HUES64 (cell line): ENCODE measurements around the gene ARFGAP3.
"Not testable (repeated sequence)": the region's sequence is repeated elsewhere in the genome, so short reads cannot be mapped to it uniquely, and the experiment has no call there.

Experiments used
- H3K27ac ChIP-seq: 2 replicates; pipeline ENCODE4 v1.7.0; 2013; ENCODE audit warnings: low read depth, low read length, inconsistent platforms
- H3K27me3 ChIP-seq: 2 replicates; pipeline ENCODE4 v1.6.1; 2013; ENCODE audit warnings: mild to moderate bottlenecking, low read length; ENCODE audit not compliant: insufficient read depth
- H3K36me3 ChIP-seq: 2 replicates; pipeline ENCODE4 v1.6.1; 2013; ENCODE audit warnings: mild to moderate bottlenecking, low read length; ENCODE audit not compliant: insufficient read depth
- H3K4me1 ChIP-seq: 2 replicates; pipeline ENCODE4 v1.6.1; 2013; ENCODE audit warnings: mild to moderate bottlenecking, low read length, moderate library complexity; ENCODE audit not compliant: insufficient read depth
- H3K4me3 ChIP-seq: 2 replicates; pipeline ENCODE4 v1.5.1; 2013; ENCODE audit warnings: mild to moderate bottlenecking, low read length, moderate library complexity
- H3K9ac ChIP-seq: 2 replicates; pipeline ENCODE4 v1.6.1; 2013; ENCODE audit warnings: mild to moderate bottlenecking, low read depth, low read length
- H3K9me3 ChIP-seq: 2 replicates; pipeline ENCODE4 v1.6.1; 2013; ENCODE audit warnings: low read depth, low read length; ENCODE audit not compliant: insufficient read depth
- WGBS: fragments of 150-250, 120-280 bp; methylation state at CpG from one replicate; pipeline ENCODE4 v1.1.7; 2013; ENCODE audit warnings: missing lambda C conversion rate; 5-methylcytosine and 5-hydroxymethylcytosine counted together

Gene ARFGAP3

DNA sequence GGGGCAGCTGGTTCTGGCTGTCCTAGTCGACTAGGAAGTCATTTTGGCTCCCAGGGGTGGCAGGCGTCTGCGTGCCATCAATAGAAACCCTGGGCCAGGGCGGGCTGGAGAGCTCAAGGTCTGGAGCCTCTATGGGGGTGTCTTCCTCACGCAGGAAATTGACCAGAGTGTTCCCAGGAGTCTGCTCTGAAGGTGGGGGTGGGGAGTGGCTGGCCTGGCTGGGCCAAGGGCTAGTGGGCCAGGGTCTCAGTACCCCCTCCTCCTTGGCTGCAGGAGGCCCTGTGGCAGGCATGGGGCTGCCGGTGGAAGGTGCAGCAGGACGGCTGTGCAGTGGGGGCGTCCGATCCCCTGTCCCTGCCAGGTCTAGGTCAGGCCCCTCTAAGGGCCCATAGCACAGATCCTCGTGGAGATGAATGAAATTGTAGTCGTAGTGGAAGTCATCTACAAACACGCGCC, 64.6 kb downstream of the ARFGAP3 start:
- WGBS: 93% methylated on average over 13 of the region's 13 CpGs
- H3K4me3 ChIP-seq: no peak overlapping the region
- no peaks in the 10 kb centered on the region for H3K4me1 ChIP-seq
- H3K27ac ChIP-seq: no peak overlapping the region
- H3K36me3 ChIP-seq: no peaks in the 10 kb centered on the region
- H3K27me3 ChIP-seq: no peaks in the 10 kb centered on the region
- H3K9me3 ChIP-seq: no peaks in the 10 kb centered on the region
- no peak overlapping the region for H3K9ac ChIP-seq

DNA sequence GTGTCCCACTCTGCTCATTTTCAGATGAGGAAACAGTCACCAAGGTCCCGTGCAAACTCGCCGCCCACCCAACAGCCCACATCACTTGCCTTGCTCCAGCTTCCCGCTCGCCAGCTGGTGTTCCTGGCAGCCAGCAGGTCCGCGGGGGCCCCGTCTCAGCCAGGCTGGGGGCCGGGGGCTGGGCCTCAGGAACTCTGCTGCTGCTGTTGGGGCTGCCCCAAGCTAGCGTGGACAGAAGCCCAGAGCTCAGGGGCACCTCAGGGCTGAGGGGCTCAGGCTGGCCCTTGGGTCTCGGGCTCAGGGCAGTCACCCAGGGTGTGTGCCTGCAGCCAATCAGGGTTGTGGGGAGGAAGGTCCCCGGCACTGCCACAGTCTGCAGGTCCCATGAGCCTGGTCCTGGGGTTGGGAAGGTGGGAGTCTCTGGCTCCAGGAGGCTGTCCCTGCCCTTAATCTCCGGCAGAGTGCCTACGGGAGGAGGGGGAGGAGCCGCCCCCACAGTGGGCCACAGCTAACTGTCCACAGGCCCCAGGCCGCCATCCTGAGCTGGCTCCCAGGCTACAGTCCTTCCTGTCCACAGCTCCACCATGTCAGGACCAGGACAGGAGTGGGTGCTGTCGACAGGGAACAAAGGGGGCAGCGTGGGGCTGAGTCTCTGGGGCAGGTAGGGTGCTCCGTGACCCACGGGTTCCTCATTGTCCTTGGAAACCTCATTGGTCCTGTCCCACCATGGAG, 65.2 kb downstream of the ARFGAP3 start:
- Histone ChIP-seq H3K4me1 (no peaks in the 10 kb centered on the region), H3K36me3 (no peaks in the 10 kb centered on the region), H3K9me3 (no peaks in the 10 kb centered on the region), H3K27me3 (no peaks in the 10 kb centered on the region), H3K27ac (no peak overlapping the region), H3K4me3 (no peak overlapping the region), H3K9ac (no peak overlapping the region)
- WGBS: 90% methylated on average over 20 of the region's 20 CpGs

DNA sequence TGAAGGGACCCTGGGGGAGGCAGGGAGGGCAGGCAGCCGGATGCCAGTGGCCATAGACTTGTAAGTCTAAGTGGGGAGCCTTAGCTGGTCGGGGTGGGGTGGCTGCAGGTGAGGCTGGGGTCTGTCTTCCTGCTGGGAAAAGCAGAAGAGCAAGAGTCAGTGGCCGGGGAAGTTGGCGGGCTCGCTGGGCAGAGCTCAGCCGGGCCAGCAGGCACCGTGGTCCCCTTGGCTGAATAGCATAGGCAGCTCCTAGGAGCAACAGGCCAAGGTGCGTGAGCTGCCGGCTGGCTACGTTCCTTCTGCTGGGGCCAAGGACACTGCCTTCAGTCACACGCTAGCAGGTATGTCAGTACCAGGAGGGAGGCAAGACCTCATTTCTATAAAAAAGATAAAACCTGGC, 68.6 kb downstream of the ARFGAP3 start:
- no peak overlapping the region for H3K27ac ChIP-seq
- no peaks in the 10 kb centered on the region for H3K36me3 ChIP-seq
- no peak overlapping the region for H3K9ac ChIP-seq
- H3K9me3 ChIP-seq: no peaks in the 10 kb centered on the region
- H3K4me1 ChIP-seq: no peaks in the 10 kb centered on the region
- 87% methylated on average over 11 of the region's 11 CpGs for WGBS
- no peaks in the 10 kb centered on the region for H3K27me3 ChIP-seq
- H3K4me3 ChIP-seq: no peak overlapping the region

DNA sequence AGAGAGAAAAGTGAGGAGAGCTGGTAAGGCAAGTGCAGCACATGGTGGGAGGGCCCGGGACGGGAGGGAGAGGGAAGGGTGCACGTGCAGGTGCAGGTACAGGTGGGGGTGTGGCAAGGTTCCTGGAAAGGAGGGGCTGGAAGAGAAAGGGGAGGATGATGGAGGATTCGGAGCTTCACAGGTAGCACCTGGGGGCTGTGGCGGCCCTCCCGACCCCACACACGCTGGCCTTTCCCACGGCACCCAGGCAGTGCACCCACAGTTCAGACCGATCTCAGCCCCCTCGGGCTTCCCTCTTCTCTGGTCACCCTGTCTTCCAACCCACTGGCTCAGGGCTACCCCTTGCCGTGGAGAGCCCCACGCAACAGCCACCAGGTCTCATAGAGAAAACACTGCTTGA, 69.1 kb downstream of the ARFGAP3 start:
- H3K4me3 ChIP-seq: no peak overlapping the region
- WGBS: 90% methylated on average over 12 of the region's 12 CpGs
- H3K9me3 ChIP-seq: no peaks in the 10 kb centered on the region
- H3K27ac ChIP-seq: no peak overlapping the region
- H3K27me3 ChIP-seq: no peaks in the 10 kb centered on the region
- H3K9ac ChIP-seq: no peak overlapping the region
- H3K36me3 ChIP-seq: no peaks in the 10 kb centered on the region
- no peaks in the 10 kb centered on the region for H3K4me1 ChIP-seq

DNA sequence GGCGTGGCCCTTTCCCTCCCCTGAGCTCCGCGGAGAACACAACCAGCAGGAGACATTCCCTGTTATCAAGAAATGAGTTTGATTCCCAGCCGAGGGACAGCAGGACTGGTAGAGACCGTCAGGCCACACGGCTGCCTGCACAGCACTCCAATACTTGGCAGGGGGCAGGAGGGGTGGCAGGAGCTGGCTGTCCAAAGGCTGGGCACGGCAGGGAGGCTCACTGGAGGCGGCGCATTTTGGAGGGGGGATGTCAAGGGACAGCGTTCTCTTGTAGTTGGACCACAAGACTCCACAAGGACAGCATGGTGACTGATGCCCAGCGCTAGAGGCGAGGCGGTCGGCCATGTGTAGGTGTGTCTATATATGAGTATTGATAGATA, 69.7 kb downstream of the ARFGAP3 start:
- H3K27me3 ChIP-seq: no peaks in the 10 kb centered on the region
- no peak overlapping the region for H3K4me3 ChIP-seq
- H3K4me1 ChIP-seq: no peaks in the 10 kb centered on the region
- H3K9me3 ChIP-seq: no peaks in the 10 kb centered on the region
- H3K36me3 ChIP-seq: no peaks in the 10 kb centered on the region
- WGBS: 89% methylated on average over 14 of the region's 14 CpGs
- H3K9ac ChIP-seq: no peak overlapping the region
- H3K27ac ChIP-seq: no peak overlapping the region

DNA sequence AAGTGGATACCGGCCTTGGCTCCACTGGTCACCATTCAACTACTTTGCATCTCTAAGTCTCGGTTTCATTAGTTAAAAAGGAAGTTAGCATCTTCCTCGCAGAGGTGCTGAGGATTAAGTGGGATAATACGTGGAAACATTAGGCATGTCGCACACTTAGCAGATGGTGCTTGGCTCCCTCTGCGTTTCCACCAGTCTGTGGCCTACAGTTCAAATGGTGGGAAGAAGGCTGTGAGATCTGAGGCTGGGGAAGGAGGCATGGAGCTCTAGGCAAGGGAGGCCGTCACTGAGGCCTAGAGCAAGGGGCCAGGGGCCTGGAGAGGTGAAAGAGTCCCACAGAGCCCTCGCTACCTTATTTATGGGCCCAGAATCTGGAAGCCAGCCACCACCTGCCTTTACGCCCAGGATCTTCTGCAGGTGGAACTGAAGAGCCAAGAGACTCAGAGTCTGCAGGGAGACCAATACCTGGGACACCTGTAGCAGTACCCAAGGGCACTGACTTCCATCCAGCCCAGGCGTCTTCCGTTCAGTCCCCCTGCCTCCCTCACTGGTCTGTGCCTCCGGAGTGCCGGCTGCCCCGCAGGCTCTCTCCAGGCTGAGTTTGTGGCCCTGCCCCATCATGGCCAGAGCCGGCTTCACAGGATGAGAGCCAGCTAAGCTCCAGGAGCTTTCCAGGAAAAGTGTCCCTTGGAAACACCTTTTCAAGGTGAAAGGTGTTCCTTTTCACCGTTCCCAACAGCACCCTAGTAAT, 70.3 kb downstream of the ARFGAP3 start:
- no peaks in the 10 kb centered on the region for H3K36me3 ChIP-seq
- H3K4me1 ChIP-seq: no peaks in the 10 kb centered on the region
- no peak overlapping the region for H3K9ac ChIP-seq
- H3K27ac ChIP-seq: no peak overlapping the region
- H3K27me3 ChIP-seq: no peaks in the 10 kb centered on the region
- H3K9me3 ChIP-seq: no peaks in the 10 kb centered on the region
- 91% methylated on average over 16 of the region's 16 CpGs for WGBS
- no peak overlapping the region for H3K4me3 ChIP-seq

DNA sequence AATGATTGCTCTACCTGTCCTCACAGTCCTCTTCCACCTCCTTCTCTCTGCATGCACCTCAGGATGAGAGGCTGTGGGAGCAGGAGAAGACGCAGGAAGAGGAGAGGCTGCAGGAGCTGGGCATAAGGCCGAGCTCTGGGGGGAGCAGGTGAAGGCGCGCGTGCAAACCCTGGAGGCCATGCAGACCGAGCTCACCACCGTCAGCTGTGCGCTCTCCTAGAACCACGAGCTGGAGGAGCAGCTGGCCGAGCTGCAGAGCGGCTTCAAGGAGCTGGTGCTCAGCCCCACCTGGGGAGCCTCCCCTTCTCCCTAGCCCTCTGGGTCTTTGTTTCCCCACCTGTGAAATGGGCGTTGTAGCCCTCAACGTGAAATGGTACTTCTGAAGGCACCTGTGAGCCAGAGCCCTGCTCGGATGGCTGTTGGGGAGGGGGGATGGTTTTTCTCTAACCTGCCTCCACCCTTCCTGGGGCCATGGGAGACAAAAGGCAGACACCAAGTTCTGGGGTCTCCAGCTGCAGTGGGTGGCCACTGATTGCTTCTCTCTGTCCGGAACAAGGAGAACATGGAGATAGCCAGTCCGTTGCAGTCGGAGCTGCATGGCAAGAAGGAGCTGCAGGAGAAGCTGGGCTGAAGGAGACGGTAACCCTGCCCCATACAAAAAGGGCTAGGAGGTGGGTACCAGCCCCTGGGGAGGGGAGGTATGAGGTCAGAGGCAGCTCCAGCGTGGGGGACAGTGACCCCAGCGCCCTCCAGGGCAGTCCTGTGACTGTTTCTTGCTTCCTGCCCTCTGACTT, 71.2 kb downstream of the ARFGAP3 start:
- H3K27me3 ChIP-seq: no peaks in the 10 kb centered on the region
- H3K9me3 ChIP-seq: no peaks in the 10 kb centered on the region
- no peaks in the 10 kb centered on the region for H3K4me1 ChIP-seq
- no peak overlapping the region for H3K4me3 ChIP-seq
- H3K36me3 ChIP-seq: no peaks in the 10 kb centered on the region
- H3K9ac ChIP-seq: no peak overlapping the region
- 88% methylated on average over 20 of the region's 20 CpGs for WGBS
- H3K27ac ChIP-seq: no peak overlapping the region

DNA sequence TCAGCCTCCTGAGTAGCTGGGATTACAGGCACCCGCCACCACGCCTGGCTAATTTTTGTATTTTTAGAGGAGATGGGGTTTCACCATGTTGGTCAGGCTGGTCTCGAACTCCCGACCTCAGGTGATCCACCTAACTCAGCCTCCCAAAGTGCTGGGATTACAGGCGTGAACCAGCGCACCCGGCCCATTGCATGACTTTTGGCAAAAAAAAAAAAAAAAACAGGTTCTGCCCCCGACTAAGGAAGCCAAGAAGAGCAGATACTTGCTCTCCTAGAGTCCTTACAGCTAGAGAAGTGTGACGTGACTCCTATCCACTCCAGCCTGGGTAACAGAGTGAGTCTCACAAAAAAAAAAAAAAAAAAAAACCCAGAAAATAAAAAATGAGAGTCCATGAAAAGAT, 74.8 kb downstream of the ARFGAP3 start:
- H3K9ac ChIP-seq, H3K9me3 ChIP-seq, H3K4me1 ChIP-seq, H3K36me3 ChIP-seq, H3K27ac ChIP-seq, H3K27me3 ChIP-seq, H3K4me3 ChIP-seq: not testable (repeated sequence)
- WGBS: 91% methylated on average over 9 of the region's 9 CpGs

DNA sequence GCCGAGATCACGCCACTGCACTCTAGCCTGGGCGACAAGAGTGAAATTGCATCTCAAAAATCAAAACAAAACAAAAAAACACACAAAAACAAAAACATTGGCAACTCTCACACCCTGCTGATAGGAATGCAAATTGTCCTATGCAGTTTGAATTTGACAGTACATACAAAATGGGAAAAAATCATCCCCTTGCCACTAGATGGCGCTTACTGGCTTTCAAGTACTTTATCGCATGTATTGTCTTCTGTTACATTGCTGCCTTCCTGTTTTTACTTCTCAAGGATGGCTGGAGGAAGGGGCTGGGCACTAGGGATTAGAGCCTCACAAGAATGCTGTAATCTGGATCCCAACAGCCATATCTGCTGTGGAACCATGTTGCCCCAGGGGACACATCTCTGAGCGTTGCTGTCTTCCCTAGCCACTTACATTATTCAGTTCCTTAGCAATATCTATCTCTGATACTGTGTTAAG, 77.0 kb downstream of the ARFGAP3 start:
- H3K4me1 ChIP-seq: no peaks in the 10 kb centered on the region
- no peaks in the 10 kb centered on the region for H3K27me3 ChIP-seq
- no peaks in the 10 kb centered on the region for H3K36me3 ChIP-seq
- WGBS: 33% methylated on average over 6 of the region's 6 CpGs
- H3K9me3 ChIP-seq: no peaks in the 10 kb centered on the region
- H3K27ac ChIP-seq: no peak overlapping the region
- no peak overlapping the region for H3K9ac ChIP-seq
- H3K4me3 ChIP-seq: no peak overlapping the region

DNA sequence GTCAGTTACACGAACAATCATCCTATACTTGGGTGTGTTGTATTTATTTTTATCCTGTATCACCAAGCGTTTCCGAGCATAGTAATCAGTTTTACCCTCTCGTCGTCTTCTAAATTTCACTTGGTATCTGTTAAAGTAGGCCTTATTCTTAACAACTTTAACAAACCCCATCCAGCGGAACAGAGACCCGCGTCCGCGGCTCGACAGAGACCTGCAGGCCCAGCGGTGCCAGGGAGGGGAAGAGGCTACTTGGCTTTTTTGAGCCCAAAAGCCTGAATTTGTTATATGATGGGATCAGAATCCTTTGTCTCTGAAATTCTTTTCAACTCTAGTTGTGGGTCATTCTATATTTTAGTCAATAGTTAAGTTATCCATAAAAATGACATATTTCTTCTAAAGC, 79.9 kb downstream of the ARFGAP3 start:
- no peak overlapping the region for H3K9ac ChIP-seq
- H3K4me1 ChIP-seq: no peaks in the 10 kb centered on the region
- 92% methylated on average over 11 of the region's 12 CpGs for WGBS

DNA sequence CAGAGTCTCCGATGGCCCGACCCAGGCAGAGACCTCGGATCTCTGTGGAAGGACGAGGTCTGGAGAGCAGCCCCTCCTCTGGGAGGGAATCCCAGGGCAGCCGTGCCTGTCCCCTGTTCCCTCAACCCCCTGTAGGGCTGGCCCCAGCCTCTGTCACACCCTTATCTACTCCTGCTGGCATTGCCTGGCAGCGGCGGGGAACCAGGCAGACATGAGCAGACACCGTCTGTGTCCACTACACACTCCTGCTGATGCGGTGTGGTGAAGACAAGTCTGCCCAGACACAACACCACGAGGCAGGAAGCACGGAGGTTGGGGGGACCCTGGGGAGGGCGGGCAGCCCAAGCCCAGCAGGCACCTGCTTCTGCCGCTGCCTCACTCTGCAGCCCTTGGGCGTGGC, 83.9 kb downstream of the ARFGAP3 start:
- Histone ChIP-seq H3K36me3 (no peaks in the 10 kb centered on the region), H3K4me1 (no peaks in the 10 kb centered on the region), H3K9me3 (no peaks in the 10 kb centered on the region), H3K27me3 (no peaks in the 10 kb centered on the region), H3K9ac (no peak overlapping the region), H3K27ac (no peak overlapping the region), H3K4me3 (no peak overlapping the region)
- 58% methylated on average over 14 of the region's 14 CpGs for WGBS

More for the DNA sequence above, 79.9 kb downstream of the ARFGAP3 start:
- Histone ChIP-seq H3K4me3 (no peak overlapping the region), H3K36me3 (no peaks in the 10 kb centered on the region), H3K27me3 (no peaks in the 10 kb centered on the region), H3K27ac (no peak overlapping the region), H3K9me3 (no peaks in the 10 kb centered on the region)
